Measurements from ENCODE around the gene CDK14. TPM values are rescaled to one million over a fixed set of nuclear protein-coding genes. Genes with fewer than 3 reads are reported as not detected.

CDK14 gene
- total and polyA plus RNA-seq, 10 of the 15 experiments (the other 5 are each of a cell fraction or from before 2014, with no cell fraction given), result 6.5 to 61.3 (median 24.2) TPM

- intact Hi-C loops (cut with micrococcal nuclease; ENCODE audit: unreplicated experiment), result no loop called here
- no peak overlapping the region for H3K4me2 ChIP-seq (ENCODE audit: control insufficient read depth, insufficient read depth)
- no peaks in the 10 kb centered on the region for H3K79me2 ChIP-seq (ENCODE audit: control insufficient read depth, insufficient read depth, low read length)
Measured at GRCh38 chr7:90645784-90646183, 49.7 kb downstream of the CDK14 start.

More at GRCh38 chr7:90645784-90646183, 49.7 kb downstream of the CDK14 start:
- H3K36me3 ChIP-seq (ENCODE audit: control insufficient read depth in 2 of 2, insufficient read depth in 2 of 2, low read length in 1 of 2), result no peaks in the 10 kb centered on the region
- no TSS peak for BruUV-seq (replicated peaks)
- FAIRE-seq (no peak), DNase-seq (ENCODE audit: low read depth, low spot score) (no peak), ATAC-seq (peak; percentile 90)
- 0% methylated on average over 1 of the region's 1 CpG for WGBS (ENCODE audit: insufficient coverage, insufficient replicate concordance, low lambda C conversion rate, missing lambda C conversion rate)
- peaks cover 4% of the 10 kb centered on the region for H3K9me3 ChIP-seq (replicated peaks; ENCODE audit: control insufficient read depth, insufficient read depth, low read length)
- H4K20me1 ChIP-seq (ENCODE audit: control insufficient read depth, insufficient read depth), result no peaks in the 10 kb centered on the region
- no peaks in the 10 kb centered on the region for H3K27me3 ChIP-seq (replicated peaks in 1 of 2; ENCODE audit: control insufficient read depth in 2 of 2, insufficient read depth in 2 of 2, low read length in 1 of 2)
- ChIA-PET CTCF (interaction anchor here (0.6 to 1.9 kb wide), 6 partner anchors 10 to 69 kb away, joined by 3 to 11 read pairs (median 6); no protein-coding TSS in a partner anchor), RAD21 (ENCODE audit: unreplicated experiment) (interaction anchor here (0.7 to 2.0 kb wide), 12 partner anchors 14 to 190 kb away, joined by 3 to 7 read pairs (median 4); no protein-coding TSS in a partner anchor), POLR2A (interaction anchor here (0.9 to 1.3 kb wide), 2 partner anchors 14 to 56 kb away, joined by 3 to 4 read pairs; no protein-coding TSS in a partner anchor), SMC1A (ENCODE audit: uncharacterized antibody, unreplicated experiment) (interaction anchor here (0.8 to 1.5 kb wide), 11 partner anchors 10 to 403 kb away, joined by 3 to 14 read pairs (median 4); no protein-coding TSS in a partner anchor)
- TF ChIP-seq RFX5 (IDR thresholded peaks at IDR 0.05; ENCODE audit: low read depth, low read length) (no peak), CEBPZ (IDR thresholded peaks at IDR 0.05; ENCODE audit: low read depth, low read length) (no peak), SIX5 (IDR thresholded peaks at IDR 0.05; ENCODE audit: low read depth, low read length, severe bottlenecking) (no peak), MYB (IDR thresholded peaks at IDR 0.05; ENCODE audit: borderline replicate concordance, low read depth, low read length) (no peak), NFXL1 (IDR thresholded peaks at IDR 0.05; ENCODE audit: borderline replicate concordance) (no peak), SPI1 (IDR thresholded peaks at IDR 0.05; ENCODE audit: borderline replicate concordance, insufficient read depth, low read depth, low read length) (no peak)
- no peak overlapping the region for H3K27ac ChIP-seq (ENCODE audit: control insufficient read depth, insufficient read depth)
- H3K9ac ChIP-seq (ENCODE audit: control insufficient read depth, insufficient read depth, low read length), result no peak overlapping the region
- in situ Hi-C loops (cut with MboI), result no loop called here
- no peak overlapping the region for H3K4me3 ChIP-seq
- peaks cover 5% of the 10 kb centered on the region; the same call in 1 of the 2 replicates for H3K4me1 ChIP-seq (ENCODE audit: control insufficient read depth, insufficient read depth, low read length)
- H2AFZ ChIP-seq (ENCODE audit: control insufficient read depth, low read depth, low read length), result no peak overlapping the region; the same call in 1 of the 2 replicates

Measured in GM12878 (cell line).